Cardiac septum (tissue), 1 donor: ENCODE data around the gene CNR2. TPM values are rescaled to one million over a fixed set of nuclear protein-coding genes. Genes with fewer than 3 reads are reported as not detected.

Experiments used
- microRNA-seq: library from miRNA; unstranded; fragments of <30 nt; microRNA quantifications from one replicate; pipeline ENCODE4 v1.2.0, GENCODE V29; 2020
- total RNA-seq: library from RNA; stranded (reverse); fragmentation: NEBNext Ultra II Directional; extraction: Animal tissue kit (Norgen Biotek cat#: 25700); gene quantifications from one replicate; pipeline ENCODE4 v1.2.1, GENCODE V29; 2021
- donor health status: DM: no; HTN: no; CAD: no.

CNR2 gene
- total RNA-seq, 1 donor from 2014 or later = not detected

Small RNA genes within 50 kb of the gene (microRNA-seq; reads per million reads assigned to microRNA genes)
- not detected for gene MIR378F

Other genes with a start within 250 kb of the CNR2 start
- 521 TPM for gene RPL11, start 221.6 kb downstream of the CNR2 start, total RNA-seq
- 28.8 TPM for gene ELOA, start 169.9 kb downstream of the CNR2 start, total RNA-seq
- 33.7 TPM for gene PITHD1, start 134.9 kb downstream of the CNR2 start, total RNA-seq
- gene LYPLA2, start 122.2 kb downstream of the CNR2 start, total RNA-seq = 27.2 TPM
- 11.5 TPM for gene GALE, start 112.6 kb downstream of the CNR2 start, total RNA-seq
- 27.9 TPM for gene HMGCL, start 87.9 kb downstream of the CNR2 start, total RNA-seq
- 13.3 TPM for gene FUCA1, start 45.1 kb downstream of the CNR2 start, total RNA-seq
- 80.0 TPM for gene PNRC2, start 46.5 kb upstream of the CNR2 start, total RNA-seq
- gene SRSF10, start 67.0 kb upstream of the CNR2 start, total RNA-seq = 63.4 TPM
- gene MYOM3, start 198.8 kb upstream of the CNR2 start, total RNA-seq = 249 TPM
- 0.35 TPM for gene IL22RA1, start 229.8 kb upstream of the CNR2 start, total RNA-seq